Natural killer cell treated with Interleukin-12 subunit alpha and Interleukin-12 subunit beta and Interleukin-15 and Interleukin-18, amount 100 ng/mL, for 72 hours (primary cell): ENCODE data around the gene NTF3. TPM values are rescaled to one million over a fixed set of nuclear protein-coding genes. Genes with fewer than 3 reads are reported as not detected.

Source experiments
- ATAC-seq, 2 donors: fragments of 150-1000 bp; cut with Tn5 transposase in 1 of 2; sonication (Bioruptor Pico), chemical (Tn5 transposase) in 1 of 2; 2 replicates each; pipeline ENCODE4 v1.10.0; 2021
- DNase-seq: peaks from one replicate; pipeline ENCODE4 v3.0.0; 2022; ENCODE audit warnings: low spot score
- H3K27ac Mint-ChIP-seq, 2 donors: 1 replicate in 1 of 2; 2 replicates in 1 of 2; pipeline ENCODE4 v1.8.0; 2022; ENCODE audit warnings: mixed read lengths in 2 of 2, mild to moderate bottlenecking in 1 of 2, moderate library complexity in 1 of 2
- H3K27me3 Mint-ChIP-seq, 2 donors: 1 replicate in 1 of 2; 2 replicates in 1 of 2; pipeline ENCODE4 v1.8.0; 2022; ENCODE audit warnings: mixed read lengths in 2 of 2
- H3K36me3 Mint-ChIP-seq: one replicate; pipeline ENCODE4 v1.8.0; 2022; ENCODE audit warnings: mixed read lengths
- H3K4me1 Mint-ChIP-seq, 2 donors: 1 replicate in 1 of 2; 2 replicates in 1 of 2; pipeline ENCODE4 v1.8.0; 2022; ENCODE audit warnings: low read depth in 2 of 2, mixed read lengths in 2 of 2, mild to moderate bottlenecking in 1 of 2
- H3K4me3 Mint-ChIP-seq: one replicate; pipeline ENCODE4 v1.8.0; 2022; ENCODE audit warnings: mixed read lengths
- H3K9me3 Mint-ChIP-seq: 2 replicates; pipeline ENCODE4 v1.8.0; 2022; ENCODE audit warnings: mixed read lengths
- total RNA-seq, 2 donors: library from RNA; stranded (reverse); gene quantifications; one replicate each; pipeline ENCODE4 v1.2.3, GENCODE V29; 2022

NTF3 gene
- total RNA-seq, 2 donors from 2014 or later, result not detected

- DNase-seq, result no peak
- Mint-ChIP-seq H3K27ac (no peak overlapping the region), H3K36me3 (no peaks in the 10 kb centered on the region), H3K4me1 (no peaks in the 10 kb centered on the region), H3K9me3 (no peaks in the 10 kb centered on the region), H3K4me3 (no peak overlapping the region), H3K27me3 (peaks cover 2 to 6% of the 10 kb centered on the region in 2 donors)
- no peak for ATAC-seq
Measured at GRCh38 chr12:5494343-5494742, 62.4 kb downstream of the NTF3 start.

- Mint-ChIP-seq H3K27me3 (peaks cover 10 to 11% of the 10 kb centered on the region in 2 donors), H3K27ac (no peak overlapping the region), H3K4me3 (no peak overlapping the region), H3K36me3 (no peaks in the 10 kb centered on the region), H3K9me3 (no peaks in the 10 kb centered on the region), H3K4me1 (no peaks in the 10 kb centered on the region)
- no peak for DNase-seq
- no peak for ATAC-seq
Measured at GRCh38 chr12:5497329-5498053, 65.6 kb downstream of the NTF3 start.

GRCh38 chr12:5498076-5498475 lies 66.2 kb downstream of the NTF3 start:
- H3K36me3 Mint-ChIP-seq, result no peaks in the 10 kb centered on the region
- ATAC-seq (no peak), DNase-seq (no peak)
- H3K4me1 Mint-ChIP-seq, result no peaks in the 10 kb centered on the region
- no peak overlapping the region for H3K4me3 Mint-ChIP-seq
- H3K9me3 Mint-ChIP-seq, result no peaks in the 10 kb centered on the region
- H3K27me3 Mint-ChIP-seq, result peaks cover 10 to 17% of the 10 kb centered on the region in 2 donors
- H3K27ac Mint-ChIP-seq, result no peak overlapping the region

- Mint-ChIP-seq H3K9me3 (no peaks in the 10 kb centered on the region), H3K36me3 (no peaks in the 10 kb centered on the region), H3K27ac (no peak overlapping the region), H3K4me3 (no peak overlapping the region), H3K4me1 (no peaks in the 10 kb centered on the region), H3K27me3 (peaks cover 10 to 19% of the 10 kb centered on the region in 2 donors)
- ATAC-seq (peak in 1 of 2 donors; percentile 34), DNase-seq (no peak)
Measured at GRCh38 chr12:5498806-5499205, 66.9 kb downstream of the NTF3 start.

GRCh38 chr12:5499566-5500330 lies 67.8 kb downstream of the NTF3 start:
- Mint-ChIP-seq H3K36me3 (no peaks in the 10 kb centered on the region), H3K4me1 (no peaks in the 10 kb centered on the region), H3K4me3 (no peak overlapping the region), H3K27ac (no peak overlapping the region), H3K9me3 (no peaks in the 10 kb centered on the region), H3K27me3 (peaks cover 10 to 19% of the 10 kb centered on the region in 2 donors)
- no peak for ATAC-seq
- DNase-seq, result no peak

- Mint-ChIP-seq H3K4me1 (no peaks in the 10 kb centered on the region), H3K27me3 (peaks cover 10 to 19% of the 10 kb centered on the region in 2 donors), H3K4me3 (no peak overlapping the region), H3K27ac (no peak overlapping the region), H3K36me3 (no peaks in the 10 kb centered on the region), H3K9me3 (no peaks in the 10 kb centered on the region)
- ATAC-seq, result no peak
- DNase-seq, result no peak
Measured at GRCh38 chr12:5500331-5500659, 68.4 kb downstream of the NTF3 start.

- Mint-ChIP-seq H3K4me1 (no peaks in the 10 kb centered on the region), H3K36me3 (no peaks in the 10 kb centered on the region), H3K27ac (no peak overlapping the region), H3K4me3 (no peak overlapping the region), H3K27me3 (peaks cover 8 to 19% of the 10 kb centered on the region in 2 donors), H3K9me3 (no peaks in the 10 kb centered on the region)
- no peak for DNase-seq
- ATAC-seq, result no peak
Measured at GRCh38 chr12:5503774-5504173, 71.9 kb downstream of the NTF3 start.

GRCh38 chr12:5505116-5505515 lies 73.2 kb downstream of the NTF3 start:
- Mint-ChIP-seq H3K27ac (no peak overlapping the region), H3K36me3 (no peaks in the 10 kb centered on the region), H3K27me3 (peaks cover 7 to 19% of the 10 kb centered on the region in 2 donors), H3K9me3 (no peaks in the 10 kb centered on the region), H3K4me1 (no peaks in the 10 kb centered on the region), H3K4me3 (no peak overlapping the region)
- DNase-seq, result no peak
- no peak for ATAC-seq

GRCh38 chr12:5505751-5506150 lies 73.8 kb downstream of the NTF3 start:
- Mint-ChIP-seq H3K36me3 (no peaks in the 10 kb centered on the region), H3K27me3 (peaks cover 6 to 21% of the 10 kb centered on the region in 2 donors), H3K4me1 (no peaks in the 10 kb centered on the region), H3K4me3 (no peak overlapping the region), H3K27ac (no peak overlapping the region), H3K9me3 (no peaks in the 10 kb centered on the region)
- DNase-seq (no peak), ATAC-seq (no peak)

GRCh38 chr12:5506295-5506694 lies 74.4 kb downstream of the NTF3 start:
- no peak overlapping the region for H3K4me3 Mint-ChIP-seq
- H3K27ac Mint-ChIP-seq, result no peak overlapping the region
- no peak for ATAC-seq
- peaks cover 7 to 24% of the 10 kb centered on the region in 2 donors for H3K27me3 Mint-ChIP-seq
- peaks cover 0 to 3% of the 10 kb centered on the region in 2 donors for H3K4me1 Mint-ChIP-seq
- H3K9me3 Mint-ChIP-seq, result no peaks in the 10 kb centered on the region
- H3K36me3 Mint-ChIP-seq, result no peaks in the 10 kb centered on the region
- no peak for DNase-seq

GRCh38 chr12:5506821-5507231 lies 74.9 kb downstream of the NTF3 start:
- no peak for ATAC-seq

GRCh38 chr12:5507401-5507935 lies 75.6 kb downstream of the NTF3 start:
- DNase-seq, result no peak
- no peaks in the 10 kb centered on the region for H3K9me3 Mint-ChIP-seq
- no peaks in the 10 kb centered on the region for H3K36me3 Mint-ChIP-seq
- ATAC-seq, result no peak
- peaks cover 3 to 17% of the 10 kb centered on the region in 2 donors for H3K27me3 Mint-ChIP-seq
- no peak overlapping the region for H3K4me3 Mint-ChIP-seq
- H3K27ac Mint-ChIP-seq, result no peak overlapping the region
- H3K4me1 Mint-ChIP-seq, result peaks cover 0 to 3% of the 10 kb centered on the region in 2 donors

More at GRCh38 chr12:5506821-5507231, 74.9 kb downstream of the NTF3 start:
- peaks cover 0 to 3% of the 10 kb centered on the region in 2 donors for H3K4me1 Mint-ChIP-seq
- DNase-seq, result no peak
- no peak overlapping the region for H3K27ac Mint-ChIP-seq
- no peak overlapping the region for H3K4me3 Mint-ChIP-seq
- H3K36me3 Mint-ChIP-seq, result no peaks in the 10 kb centered on the region
- H3K9me3 Mint-ChIP-seq, result no peaks in the 10 kb centered on the region
- H3K27me3 Mint-ChIP-seq, result peaks cover 3 to 19% of the 10 kb centered on the region in 2 donors

- H3K27ac Mint-ChIP-seq, result no peak overlapping the region
- no peak overlapping the region for H3K4me3 Mint-ChIP-seq
- no peaks in the 10 kb centered on the region for H3K9me3 Mint-ChIP-seq
- peaks cover 0 to 3% of the 10 kb centered on the region in 2 donors for H3K4me1 Mint-ChIP-seq
- DNase-seq (no peak), ATAC-seq (no peak)
- H3K36me3 Mint-ChIP-seq, result no peaks in the 10 kb centered on the region
- H3K27me3 Mint-ChIP-seq, result peaks cover 3 to 12% of the 10 kb centered on the region in 2 donors
Measured at GRCh38 chr12:5507944-5508343, 76.0 kb downstream of the NTF3 start.

- H3K9me3 Mint-ChIP-seq, result no peaks in the 10 kb centered on the region
- peaks cover 3 to 8% of the 10 kb centered on the region in 2 donors for H3K27me3 Mint-ChIP-seq
- no peak for DNase-seq
- H3K36me3 Mint-ChIP-seq, result no peaks in the 10 kb centered on the region
- no peak for ATAC-seq
- no peak overlapping the region for H3K4me3 Mint-ChIP-seq
- no peak overlapping the region for H3K27ac Mint-ChIP-seq
- peaks cover 0 to 3% of the 10 kb centered on the region in 2 donors for H3K4me1 Mint-ChIP-seq
Measured at GRCh38 chr12:5509102-5509501, 77.2 kb downstream of the NTF3 start.
